Gastrocnemius medialis (tissue), 4 donors: ENCODE results near the gene RILPL1.

ENCODE experiments used
- CTCF ChIP-seq, 5 experiments: fragments of 450-650 bp in 3 of 5; fragments of 200-600 bp in 2 of 5; sonication (generic) in 2 of 5; IDR thresholded peaks in 4 of 5; conservative IDR thresholded peaks in 1 of 5; 1 replicate in 4 of 5; 2 replicates in 1 of 5; pipeline ENCODE4 v1.5.1; 2016 to 2019; ENCODE audit warnings: antibody characterized with exemption in 5 of 5, mild to moderate bottlenecking in 3 of 5, moderate library complexity in 3 of 5
- POLR2A ChIP-seq, 2 donors: fragments of 450-650 bp; IDR thresholded peaks; one replicate each; pipeline ENCODE4 v1.6.1; 2017; ENCODE audit warnings: antibody characterized with exemption in 2 of 2, mild to moderate bottlenecking in 2 of 2, moderate library complexity in 2 of 2

DNA sequence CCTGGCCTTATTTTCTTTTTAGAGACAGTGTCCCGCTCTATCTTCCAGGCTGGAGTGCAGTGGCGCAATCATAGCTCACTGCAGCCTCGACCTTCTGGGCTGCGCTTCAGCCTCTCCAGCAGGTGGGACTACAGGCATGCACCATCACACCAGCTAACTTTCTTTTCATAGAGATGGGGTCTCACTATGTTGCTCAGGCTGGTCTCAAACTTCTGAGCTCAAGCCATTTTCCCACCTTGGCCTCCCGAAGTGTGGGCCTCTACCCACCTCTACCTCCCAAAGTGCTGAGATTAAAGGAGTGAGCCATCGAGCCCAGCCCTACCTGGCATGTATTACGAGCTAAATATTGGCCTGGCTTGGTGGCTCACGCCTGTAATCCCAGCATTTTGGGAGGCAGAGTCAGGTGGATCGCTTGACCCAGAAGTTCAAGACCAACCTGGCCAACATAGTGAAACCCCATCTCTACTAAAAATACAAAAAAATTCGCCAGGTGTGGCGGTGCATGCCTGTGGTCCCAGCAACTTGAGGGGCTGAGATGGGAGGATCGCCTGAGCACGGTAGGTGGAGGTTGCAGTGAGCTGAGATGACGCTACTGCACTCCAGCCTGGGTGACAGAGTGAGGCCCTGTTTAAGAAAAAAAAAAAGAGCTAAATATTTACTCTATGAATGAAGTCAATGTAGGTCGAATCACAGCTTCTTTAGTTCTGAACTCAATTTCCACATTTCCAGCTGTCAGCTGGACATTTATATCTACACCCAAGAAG, 7.6 kb upstream of the RILPL1 start:
- no peak for TF ChIP-seq CTCF (IDR thresholded peaks at IDR 0.05 in 4 of 5, conservative IDR thresholded peaks at IDR 0.05 in 1 of 5)
- TF ChIP-seq POLR2A (IDR thresholded peaks at IDR 0.05): no peak
